Lower leg skin (tissue), 3 donors: ENCODE data around the gene FUT2.

ENCODE experiments used
- POLR2A ChIP-seq, 2 donors: fragments of 450-650 bp; IDR thresholded peaks; one replicate each; pipeline ENCODE4 v1.6.1; 2016 to 2017; ENCODE audit warnings: antibody characterized with exemption in 2 of 2, mild to moderate bottlenecking in 1 of 2, moderate library complexity in 1 of 2
- TF ChIP-seq, protein P1 (sequence below), 3 donors: fragments of 450-650 bp; IDR thresholded peaks; one replicate each; pipeline ENCODE4 v1.5.1; 2016; ENCODE audit warnings: antibody characterized with exemption in 3 of 3, mild to moderate bottlenecking in 3 of 3, moderate library complexity in 2 of 3

DNA sequence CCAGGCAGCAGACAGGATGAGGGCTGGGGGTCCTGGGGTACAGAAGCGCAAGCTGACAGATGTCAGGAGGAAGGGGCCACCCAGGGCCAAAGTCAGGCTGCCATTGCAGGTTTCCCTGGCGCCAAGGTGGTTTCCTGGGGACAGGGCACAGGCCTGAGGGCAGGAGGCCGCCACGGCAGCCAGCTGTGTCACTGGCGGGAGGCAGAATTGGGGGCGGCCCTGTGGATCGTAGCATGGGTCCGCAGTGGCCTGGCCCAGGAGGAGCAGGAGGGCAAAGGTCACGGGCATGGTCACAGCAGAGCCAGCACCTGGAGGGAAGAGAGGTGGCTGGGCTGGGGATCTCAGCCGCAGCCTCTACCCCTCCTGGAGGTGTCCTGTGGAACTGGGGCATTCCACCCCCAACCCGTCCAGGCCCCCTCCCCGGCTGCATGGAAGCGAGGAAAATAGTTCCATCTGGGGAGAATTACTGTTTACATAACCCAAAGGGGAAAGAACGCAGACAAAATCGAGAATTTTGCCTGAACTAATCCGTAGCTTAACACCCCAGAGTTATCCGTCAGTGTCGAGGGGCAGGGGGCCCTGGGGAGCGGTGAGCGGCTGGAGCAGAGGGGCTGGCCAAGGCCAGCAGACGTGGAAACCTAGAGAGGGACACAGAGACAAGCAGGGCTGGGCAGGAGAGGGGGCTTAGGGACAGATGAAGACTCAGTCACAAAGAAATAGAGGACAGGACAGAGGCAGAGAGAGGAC is 24.9 kb upstream of the FUT2 start:
- TF ChIP-seq, protein P1, sequence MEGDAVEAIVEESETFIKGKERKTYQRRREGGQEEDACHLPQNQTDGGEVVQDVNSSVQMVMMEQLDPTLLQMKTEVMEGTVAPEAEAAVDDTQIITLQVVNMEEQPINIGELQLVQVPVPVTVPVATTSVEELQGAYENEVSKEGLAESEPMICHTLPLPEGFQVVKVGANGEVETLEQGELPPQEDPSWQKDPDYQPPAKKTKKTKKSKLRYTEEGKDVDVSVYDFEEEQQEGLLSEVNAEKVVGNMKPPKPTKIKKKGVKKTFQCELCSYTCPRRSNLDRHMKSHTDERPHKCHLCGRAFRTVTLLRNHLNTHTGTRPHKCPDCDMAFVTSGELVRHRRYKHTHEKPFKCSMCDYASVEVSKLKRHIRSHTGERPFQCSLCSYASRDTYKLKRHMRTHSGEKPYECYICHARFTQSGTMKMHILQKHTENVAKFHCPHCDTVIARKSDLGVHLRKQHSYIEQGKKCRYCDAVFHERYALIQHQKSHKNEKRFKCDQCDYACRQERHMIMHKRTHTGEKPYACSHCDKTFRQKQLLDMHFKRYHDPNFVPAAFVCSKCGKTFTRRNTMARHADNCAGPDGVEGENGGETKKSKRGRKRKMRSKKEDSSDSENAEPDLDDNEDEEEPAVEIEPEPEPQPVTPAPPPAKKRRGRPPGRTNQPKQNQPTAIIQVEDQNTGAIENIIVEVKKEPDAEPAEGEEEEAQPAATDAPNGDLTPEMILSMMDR (IDR thresholded peaks at IDR 0.05), result no peak
- TF ChIP-seq POLR2A (IDR thresholded peaks at IDR 0.05), result no peak
